ENCODE measurements around the gene ARSB. TPM values are rescaled to one million over a fixed set of nuclear protein-coding genes. Genes with fewer than 3 reads are reported as not detected.
A peak's percentile ranks its signal among the peaks of the same experiment; 100 is the strongest.

Gene ARSB
- total and polyA plus RNA-seq, 2 experiments from 2014 or later = 30.1 to 43.7 TPM

DNA sequence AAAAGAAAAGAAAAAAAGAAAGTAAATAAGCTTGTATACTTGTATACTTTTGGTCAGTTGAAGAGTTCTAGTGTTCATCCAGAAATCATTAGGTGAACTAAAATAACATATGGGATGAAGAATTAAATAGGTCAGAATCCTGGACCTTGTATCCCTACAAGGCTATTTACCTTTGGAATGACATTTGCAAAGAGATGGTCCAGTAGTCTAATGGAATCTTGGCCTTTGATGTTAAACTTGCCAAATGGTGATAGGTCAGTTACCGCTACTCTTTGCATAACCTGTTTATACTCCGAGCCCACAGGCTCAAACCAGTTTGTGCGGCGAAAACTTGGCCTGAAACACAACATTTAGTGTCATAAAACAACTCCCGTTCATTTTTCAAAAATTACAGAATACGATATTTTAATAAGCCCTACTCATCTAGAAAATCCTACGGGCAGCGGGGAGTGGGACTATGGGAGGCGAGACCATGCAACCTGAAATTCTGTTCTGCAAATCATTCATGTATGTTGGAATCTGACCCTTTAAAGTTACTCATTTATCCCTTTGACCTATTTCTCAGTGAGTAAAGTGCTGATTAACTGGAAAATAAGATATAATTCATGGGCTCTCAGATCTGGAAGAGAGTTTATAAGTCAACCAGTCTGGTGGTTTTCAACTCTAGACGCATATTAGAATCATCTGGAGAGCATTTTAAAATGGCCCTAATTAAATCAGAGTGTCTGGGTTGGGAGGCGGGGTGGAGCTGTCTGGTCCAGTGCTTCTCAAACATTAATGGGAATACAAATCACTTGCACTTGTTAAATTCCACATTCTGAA lies 45.8 kb upstream of the ARSB start:
- Histone ChIP-seq H3K27me3 (replicated peaks; ENCODE audit: insufficient read depth) (no peaks in the 10 kb centered on the region), H3K9me2 (ENCODE audit: insufficient read depth) (no peaks in the 10 kb centered on the region), H3F3A (ENCODE audit: insufficient read depth) (no peaks in the 10 kb centered on the region), H3K4me3 (no peak overlapping the region), H2AFZ (no peak overlapping the region), H3K9me3 (ENCODE audit: low read depth) (no peaks in the 10 kb centered on the region), H4K20me1 (ENCODE audit: insufficient read depth) (no peaks in the 10 kb centered on the region), H3K4me1 (ENCODE audit: insufficient read depth) (no peaks in the 10 kb centered on the region), H3K9ac (no peak overlapping the region), H3K4me2 (ENCODE audit: unreplicated experiment) (no peak overlapping the region), H3K79me2 (ENCODE audit: insufficient read depth) (no peaks in the 10 kb centered on the region), H3K36me3 (ENCODE audit: low read depth) (no peaks in the 10 kb centered on the region), H3K27ac (no peak overlapping the region)
- WGBS, 2 experiments (ENCODE audit: low coverage in 1 of 2, low lambda C conversion rate in 2 of 2, missing lambda C conversion rate in 2 of 2) = 55 to 56% methylated on average over 10 of the region's 11 CpGs
- DNase-seq = no peak
- in situ Hi-C loops (cut with MboI) = no loop called here
- TF ChIP-seq EZH2 (IDR thresholded peaks at IDR 0.05; ENCODE audit: insufficient read depth, poor library complexity, severe bottlenecking) (no peak), EZH2phosphoT487 (IDR thresholded peaks at IDR 0.05; ENCODE audit: insufficient read depth, low read depth) (no peak)

DNA sequence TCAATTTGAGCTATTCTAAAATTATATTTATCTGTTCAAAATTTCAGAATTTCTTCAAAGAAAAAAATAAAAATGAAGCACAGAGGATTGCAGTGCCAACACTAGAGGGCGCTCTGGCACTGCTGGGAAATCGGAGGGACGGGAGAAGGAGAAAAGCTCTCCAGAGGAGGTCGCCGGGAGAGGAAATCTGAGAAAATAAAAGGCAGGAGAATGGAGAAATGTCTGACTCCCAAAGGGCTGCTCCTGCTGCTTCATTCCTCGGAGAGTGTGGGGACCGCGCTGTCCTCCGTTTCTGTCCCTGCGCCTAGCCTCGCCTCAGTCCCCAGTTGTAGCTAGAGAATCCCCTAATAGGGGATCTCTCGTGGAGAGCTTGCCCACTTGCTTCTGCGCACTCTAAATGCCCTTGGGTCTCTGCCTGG lies 40.0 kb upstream of the ARSB start:
- Histone ChIP-seq H3K9me3 (ENCODE audit: low read depth) (no peaks in the 10 kb centered on the region), H3K9ac (peak overlapping the region; percentile 43; the same call in 1 of the 2 replicates), H3K4me1 (ENCODE audit: insufficient read depth) (peaks cover 16% of the 10 kb centered on the region; the same call in 1 of the 2 replicates), H3K27me3 (replicated peaks; ENCODE audit: insufficient read depth) (no peaks in the 10 kb centered on the region), H3K4me2 (ENCODE audit: unreplicated experiment) (peak overlapping the region; percentile 82), H3K9me2 (ENCODE audit: insufficient read depth) (no peaks in the 10 kb centered on the region), H2AFZ (peak overlapping the region; percentile 93), H3K36me3 (ENCODE audit: low read depth) (no peaks in the 10 kb centered on the region), H3K79me2 (ENCODE audit: insufficient read depth) (no peaks in the 10 kb centered on the region), H3K4me3 (peak overlapping the region; percentile 63), H3K27ac (no peak overlapping the region), H3F3A (ENCODE audit: insufficient read depth) (no peaks in the 10 kb centered on the region; the same call in 1 of the 2 replicates), H4K20me1 (ENCODE audit: insufficient read depth) (no peaks in the 10 kb centered on the region)
- DNase-seq = peak; percentile 74
- in situ Hi-C loops (cut with MboI) = loop anchor here (10.0 kb wide), 1 partner anchor 110 kb away; no protein-coding TSS in a partner anchor
- WGBS, 2 experiments (ENCODE audit: low coverage in 1 of 2, low lambda C conversion rate in 2 of 2, missing lambda C conversion rate in 2 of 2) = 8 to 10% methylated on average over 13 of the region's 13 CpGs
- TF ChIP-seq EZH2 (IDR thresholded peaks at IDR 0.05; ENCODE audit: insufficient read depth, poor library complexity, severe bottlenecking) = no peak
- no peak for TF ChIP-seq EZH2phosphoT487 (IDR thresholded peaks at IDR 0.05; ENCODE audit: insufficient read depth, low read depth)

DNA sequence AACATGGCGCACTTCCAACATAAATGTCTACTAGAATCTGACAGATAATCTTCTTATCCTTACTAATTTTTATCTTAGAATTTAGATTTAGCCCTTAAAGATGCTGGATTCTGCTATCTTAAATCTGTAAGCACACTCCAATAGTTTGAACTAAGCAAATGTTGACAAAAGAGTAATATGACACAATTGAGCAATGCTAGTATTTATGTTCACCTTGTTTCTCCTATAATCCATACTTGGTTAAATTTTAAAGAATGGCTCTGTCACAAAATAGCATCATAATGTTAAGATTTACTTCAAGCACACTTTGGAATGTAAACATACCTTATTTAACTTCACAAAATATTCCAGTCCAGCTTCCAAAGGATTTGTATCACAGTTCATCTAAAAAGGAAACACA lies 38.8 kb upstream of the ARSB start:
- Histone ChIP-seq H3K36me3 (ENCODE audit: low read depth) (no peaks in the 10 kb centered on the region), H3F3A (ENCODE audit: insufficient read depth) (no peaks in the 10 kb centered on the region; the same call in 1 of the 2 replicates), H3K79me2 (ENCODE audit: insufficient read depth) (no peaks in the 10 kb centered on the region), H4K20me1 (ENCODE audit: insufficient read depth) (no peaks in the 10 kb centered on the region), H3K4me3 (no peak overlapping the region), H3K9ac (no peak overlapping the region), H3K9me2 (ENCODE audit: insufficient read depth) (no peaks in the 10 kb centered on the region), H3K9me3 (ENCODE audit: low read depth) (no peaks in the 10 kb centered on the region), H3K27me3 (replicated peaks; ENCODE audit: insufficient read depth) (no peaks in the 10 kb centered on the region), H2AFZ (no peak overlapping the region), H3K4me2 (ENCODE audit: unreplicated experiment) (no peak overlapping the region), H3K27ac (no peak overlapping the region), H3K4me1 (ENCODE audit: insufficient read depth) (peaks cover 18% of the 10 kb centered on the region; the same call in 1 of the 2 replicates)
- in situ Hi-C loops (cut with MboI) = loop anchor here (10.0 kb wide), 1 partner anchor 111 kb away; no protein-coding TSS in a partner anchor
- WGBS, 2 experiments (ENCODE audit: low coverage in 1 of 2, low lambda C conversion rate in 2 of 2, missing lambda C conversion rate in 2 of 2) = 94 to 100% methylated on average over 1 of the region's 1 CpG
- TF ChIP-seq EZH2phosphoT487 (IDR thresholded peaks at IDR 0.05; ENCODE audit: insufficient read depth, low read depth) = no peak
- no peak for TF ChIP-seq EZH2 (IDR thresholded peaks at IDR 0.05; ENCODE audit: insufficient read depth, poor library complexity, severe bottlenecking)
- no peak for DNase-seq

DNA sequence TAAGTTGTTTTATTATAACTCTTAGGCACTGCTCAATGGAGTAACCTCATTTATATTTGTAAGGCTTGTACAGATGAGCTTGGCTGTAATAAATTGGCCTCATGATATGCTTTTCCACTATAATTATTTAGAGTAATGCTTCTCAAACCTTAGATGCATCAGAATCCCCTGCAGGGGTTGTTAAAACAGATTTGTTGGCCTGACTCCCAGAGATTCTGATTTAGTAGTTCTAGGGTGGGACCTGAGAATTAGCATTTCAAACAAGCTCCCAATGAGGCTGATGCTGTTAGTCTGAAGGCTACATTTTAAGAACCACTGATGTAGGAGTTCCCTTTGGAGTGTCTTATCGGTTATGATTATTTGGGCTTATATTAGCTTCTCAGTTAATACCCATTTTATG lies 38.2 kb upstream of the ARSB start:
- Histone ChIP-seq H3K27ac (no peak overlapping the region), H2AFZ (no peak overlapping the region), H3K4me1 (ENCODE audit: insufficient read depth) (peaks cover 18% of the 10 kb centered on the region; the same call in 1 of the 2 replicates), H3F3A (ENCODE audit: insufficient read depth) (no peaks in the 10 kb centered on the region; the same call in 1 of the 2 replicates), H3K9me2 (ENCODE audit: insufficient read depth) (no peaks in the 10 kb centered on the region), H3K36me3 (ENCODE audit: low read depth) (no peaks in the 10 kb centered on the region), H3K27me3 (replicated peaks; ENCODE audit: insufficient read depth) (no peaks in the 10 kb centered on the region), H3K79me2 (ENCODE audit: insufficient read depth) (no peaks in the 10 kb centered on the region), H3K4me3 (no peak overlapping the region), H3K9me3 (ENCODE audit: low read depth) (no peaks in the 10 kb centered on the region), H3K4me2 (ENCODE audit: unreplicated experiment) (no peak overlapping the region), H4K20me1 (ENCODE audit: insufficient read depth) (no peaks in the 10 kb centered on the region), H3K9ac (no peak overlapping the region)
- WGBS, 2 experiments (ENCODE audit: low coverage in 1 of 2, low lambda C conversion rate in 2 of 2, missing lambda C conversion rate in 2 of 2) = 43 to 63% methylated on average over 1 of the region's 1 CpG
- DNase-seq = no peak
- in situ Hi-C loops (cut with MboI) = loop anchor here (10.0 kb wide), 1 partner anchor 111 kb away; no protein-coding TSS in a partner anchor
- TF ChIP-seq EZH2phosphoT487 (IDR thresholded peaks at IDR 0.05; ENCODE audit: insufficient read depth, low read depth) (no peak), EZH2 (IDR thresholded peaks at IDR 0.05; ENCODE audit: insufficient read depth, poor library complexity, severe bottlenecking) (no peak)
